HUES64 (cell line): Measurements from ENCODE around the gene RIC3.
A peak's percentile ranks its signal among the peaks of the same experiment; 100 is the strongest.

Source experiments
- H3K27ac ChIP-seq: 2 replicates; pipeline ENCODE4 v1.7.0; 2013; ENCODE audit warnings: low read depth, low read length, inconsistent platforms
- H3K27me3 ChIP-seq: 2 replicates; pipeline ENCODE4 v1.6.1; 2013; ENCODE audit warnings: mild to moderate bottlenecking, low read length; ENCODE audit not compliant: insufficient read depth
- H3K36me3 ChIP-seq: 2 replicates; pipeline ENCODE4 v1.6.1; 2013; ENCODE audit warnings: mild to moderate bottlenecking, low read length; ENCODE audit not compliant: insufficient read depth
- H3K4me1 ChIP-seq: 2 replicates; pipeline ENCODE4 v1.6.1; 2013; ENCODE audit warnings: mild to moderate bottlenecking, low read length, moderate library complexity; ENCODE audit not compliant: insufficient read depth
- H3K4me3 ChIP-seq: 2 replicates; pipeline ENCODE4 v1.5.1; 2013; ENCODE audit warnings: mild to moderate bottlenecking, low read length, moderate library complexity
- H3K9ac ChIP-seq: 2 replicates; pipeline ENCODE4 v1.6.1; 2013; ENCODE audit warnings: mild to moderate bottlenecking, low read depth, low read length
- H3K9me3 ChIP-seq: 2 replicates; pipeline ENCODE4 v1.6.1; 2013; ENCODE audit warnings: low read depth, low read length; ENCODE audit not compliant: insufficient read depth
- WGBS: fragments of 150-250, 120-280 bp; methylation state at CpG from one replicate; pipeline ENCODE4 v1.1.7; 2013; ENCODE audit warnings: missing lambda C conversion rate; 5-methylcytosine and 5-hydroxymethylcytosine counted together

RIC3 gene

DNA sequence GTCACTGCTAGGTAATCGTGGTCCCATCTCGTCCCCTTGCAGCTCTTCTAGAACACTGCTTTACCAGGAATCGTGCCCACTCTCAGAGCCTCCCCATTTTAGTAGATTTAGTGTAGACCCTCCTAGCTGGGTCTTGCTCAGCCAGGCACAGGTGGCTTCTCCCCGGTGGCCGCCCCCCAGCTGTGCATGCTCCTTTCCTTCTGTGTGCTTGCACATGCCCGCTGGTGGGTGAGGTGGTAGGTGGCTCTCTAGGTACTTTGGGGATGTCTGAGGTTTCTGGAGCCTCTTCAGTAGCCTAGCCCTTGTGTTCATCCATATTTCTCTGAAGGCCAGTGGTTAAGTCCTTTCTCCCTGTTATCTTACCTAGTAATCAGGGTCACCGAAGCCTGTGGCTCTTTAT lies 82.3 kb downstream of the RIC3 start:
- no peak overlapping the region for H3K9ac ChIP-seq
- WGBS: 93% methylated on average over 5 of the region's 7 CpGs
- no peaks in the 10 kb centered on the region for H3K9me3 ChIP-seq
- no peaks in the 10 kb centered on the region for H3K36me3 ChIP-seq
- H3K4me3 ChIP-seq: no peak overlapping the region
- peaks cover 7% of the 10 kb centered on the region for H3K27me3 ChIP-seq
- H3K27ac ChIP-seq: no peak overlapping the region
- peaks cover 27% of the 10 kb centered on the region for H3K4me1 ChIP-seq

DNA sequence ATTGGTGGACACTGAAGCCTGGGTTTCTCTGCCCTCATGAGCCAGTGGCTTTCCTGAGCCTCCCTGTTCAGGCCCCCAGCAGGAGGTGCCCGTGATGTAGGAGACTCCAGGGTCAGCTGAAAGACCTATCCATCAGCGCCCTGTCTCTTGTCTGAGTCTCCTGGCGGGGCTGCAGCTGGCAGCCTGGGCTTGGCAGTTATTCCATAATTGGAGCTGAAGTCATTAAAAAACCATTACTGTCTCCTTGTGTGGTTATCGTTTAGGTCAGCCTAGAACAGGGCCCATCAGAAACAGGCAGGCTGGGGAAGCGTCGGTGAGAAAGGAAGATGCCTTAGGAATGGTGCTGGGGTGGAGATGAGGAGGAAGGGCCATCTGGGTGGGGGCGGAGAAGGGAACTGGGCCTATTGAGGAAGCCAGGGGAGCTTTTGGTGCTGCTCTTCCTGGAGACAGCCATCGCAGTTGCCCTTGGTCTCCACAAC lies 82.8 kb downstream of the RIC3 start:
- no peaks in the 10 kb centered on the region for H3K36me3 ChIP-seq
- peaks cover 27% of the 10 kb centered on the region for H3K4me1 ChIP-seq
- H3K9ac ChIP-seq: no peak overlapping the region
- no peak overlapping the region for H3K4me3 ChIP-seq
- WGBS: 88% methylated on average over 8 of the region's 8 CpGs
- peaks cover 9% of the 10 kb centered on the region for H3K27me3 ChIP-seq
- H3K27ac ChIP-seq: no peak overlapping the region
- H3K9me3 ChIP-seq: no peaks in the 10 kb centered on the region

- Histone ChIP-seq H3K27me3 (peaks cover 16% of the 10 kb centered on the region), H3K9ac (no peak overlapping the region), H3K27ac (no peak overlapping the region), H3K4me3 (no peak overlapping the region), H3K36me3 (no peaks in the 10 kb centered on the region), H3K4me1 (peaks cover 27% of the 10 kb centered on the region), H3K9me3 (no peaks in the 10 kb centered on the region)
- 66% methylated on average over 11 of the region's 11 CpGs for WGBS
Observed at GRCh38 chr11:8085011-8085645, 83.7 kb downstream of the RIC3 start.

DNA sequence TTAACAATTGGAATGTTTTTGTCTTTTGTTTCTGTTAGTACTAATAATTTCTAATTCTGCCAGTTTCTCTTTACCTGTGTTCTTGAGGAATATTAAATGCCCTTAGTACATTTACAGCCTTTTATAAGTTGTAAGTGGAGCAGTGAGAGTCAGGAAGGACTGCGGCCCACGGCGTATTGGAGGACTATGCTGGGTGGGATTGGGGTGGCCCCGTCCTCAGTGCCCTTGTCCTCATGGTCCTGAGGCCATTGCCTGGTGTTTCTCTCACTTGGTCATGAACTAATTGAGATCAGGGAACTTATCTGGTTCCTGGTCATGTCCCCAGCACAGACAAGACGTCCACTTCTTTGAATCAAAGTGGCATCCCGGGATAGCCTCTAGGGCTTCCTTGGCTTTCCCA lies 84.5 kb downstream of the RIC3 start:
- 95% methylated on average over 6 of the region's 6 CpGs for WGBS
- Histone ChIP-seq H3K4me1 (peaks cover 27% of the 10 kb centered on the region), H3K27me3 (peaks cover 23% of the 10 kb centered on the region), H3K36me3 (no peaks in the 10 kb centered on the region), H3K27ac (no peak overlapping the region), H3K9me3 (no peaks in the 10 kb centered on the region), H3K4me3 (no peak overlapping the region), H3K9ac (no peak overlapping the region)

- 2% methylated on average over 1 of the region's 1 CpG for WGBS
- no peaks in the 10 kb centered on the region for H3K9me3 ChIP-seq
- no peaks in the 10 kb centered on the region for H3K36me3 ChIP-seq
- peaks cover 27% of the 10 kb centered on the region for H3K4me1 ChIP-seq
- no peak overlapping the region for H3K4me3 ChIP-seq
- peaks cover 25% of the 10 kb centered on the region for H3K27me3 ChIP-seq
- H3K9ac ChIP-seq: no peak overlapping the region
- no peak overlapping the region for H3K27ac ChIP-seq
Observed at GRCh38 chr11:8083871-8084281, 84.9 kb downstream of the RIC3 start.

- peaks cover 27% of the 10 kb centered on the region for H3K4me1 ChIP-seq
- no peak overlapping the region for H3K27ac ChIP-seq
- no peak overlapping the region for H3K9ac ChIP-seq
- peaks cover 25% of the 10 kb centered on the region for H3K27me3 ChIP-seq
- 84% methylated on average over 9 of the region's 9 CpGs for WGBS
- no peaks in the 10 kb centered on the region for H3K36me3 ChIP-seq
- H3K4me3 ChIP-seq: no peak overlapping the region
- no peaks in the 10 kb centered on the region for H3K9me3 ChIP-seq
Observed at GRCh38 chr11:8083088-8083395, 85.8 kb downstream of the RIC3 start.

- H3K9me3 ChIP-seq: no peaks in the 10 kb centered on the region
- H3K4me1 ChIP-seq: peaks cover 27% of the 10 kb centered on the region
- no peak overlapping the region for H3K27ac ChIP-seq
- peaks cover 25% of the 10 kb centered on the region for H3K27me3 ChIP-seq
- H3K4me3 ChIP-seq: no peak overlapping the region
- WGBS: 86% methylated on average over 15 of the region's 15 CpGs
- H3K9ac ChIP-seq: no peak overlapping the region
- H3K36me3 ChIP-seq: no peaks in the 10 kb centered on the region
Observed at GRCh38 chr11:8082391-8083087, 86.3 kb downstream of the RIC3 start.

DNA sequence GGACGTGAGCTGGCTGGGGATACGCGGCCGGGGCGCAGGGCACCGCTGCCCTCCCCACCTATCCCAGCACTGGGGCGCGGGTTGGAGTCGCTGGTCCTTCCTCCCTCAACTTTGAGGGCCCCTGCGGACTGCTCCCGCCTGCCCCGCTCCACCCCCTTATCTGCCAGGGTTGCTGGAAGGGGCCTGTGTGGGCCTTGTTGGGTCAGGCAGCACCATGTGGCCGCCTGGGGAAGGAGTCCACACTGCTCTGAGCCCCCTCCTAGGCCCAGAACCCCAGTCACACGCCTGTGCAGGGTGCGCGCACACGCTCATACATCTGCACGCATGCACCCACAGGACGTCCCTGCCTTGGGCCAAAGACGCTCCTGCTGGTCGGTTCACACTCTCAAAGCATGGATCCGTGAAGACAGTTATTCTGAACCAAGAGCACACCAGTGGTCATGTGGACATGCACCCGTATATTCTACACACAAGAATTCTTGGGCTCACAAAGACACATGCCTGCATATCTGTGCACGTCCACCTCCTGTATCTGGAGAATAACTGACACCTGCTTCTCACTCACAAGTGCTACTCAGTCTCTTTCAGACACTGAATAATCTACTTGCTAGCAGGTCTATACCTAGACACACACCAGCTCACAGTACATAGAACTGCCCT lies 87.1 kb downstream of the RIC3 start:
- Histone ChIP-seq H3K9me3 (no peaks in the 10 kb centered on the region), H3K9ac (peak overlapping the region; percentile 62), H3K4me3 (peak overlapping the region; percentile 66), H3K27ac (no peak overlapping the region), H3K27me3 (peaks cover 25% of the 10 kb centered on the region), H3K4me1 (peaks cover 27% of the 10 kb centered on the region), H3K36me3 (no peaks in the 10 kb centered on the region)
- WGBS: 32% methylated on average over 24 of the region's 24 CpGs

GRCh38 chr11:8080674-8081590 lies 87.9 kb downstream of the RIC3 start, which contains the start of gene TUB:
Gene TUB, plus strand, starts transcription at chr11:8081211. Its CDS starts 300 bp downstream, at chr11:8081511.
- peak within 1 kb of the TSS; percentile 66 for H3K4me3 ChIP-seq
- no peaks in the 10 kb centered on the region for H3K36me3 ChIP-seq
- WGBS: 1% methylated on average over 97 of the region's 104 CpGs
- peaks cover 25% of the 10 kb centered on the region for H3K27me3 ChIP-seq
- H3K9me3 ChIP-seq: no peaks in the 10 kb centered on the region
- H3K27ac ChIP-seq: no peak within 1 kb of the TSS
- peaks cover 27% of the 10 kb centered on the region for H3K4me1 ChIP-seq
- H3K9ac ChIP-seq: peak within 1 kb of the TSS; percentile 62

- 90% methylated on average over 23 of the region's 24 CpGs for WGBS
- Histone ChIP-seq H3K4me3 (peak overlapping the region; percentile 66), H3K9me3 (no peaks in the 10 kb centered on the region), H3K4me1 (peaks cover 21% of the 10 kb centered on the region), H3K36me3 (no peaks in the 10 kb centered on the region), H3K27ac (no peak overlapping the region), H3K27me3 (peaks cover 25% of the 10 kb centered on the region), H3K9ac (no peak overlapping the region)
Observed at GRCh38 chr11:8080069-8080670, 88.7 kb downstream of the RIC3 start.
